Endothelial cell (in vitro differentiated cells): ENCODE results near the gene CCKAR. TPM values are rescaled to one million over a fixed set of nuclear protein-coding genes. Genes with fewer than 3 reads are reported as not detected.

Source experiments
- DNase-seq: peaks from one replicate; pipeline ENCODE4 v3.0.0; 2021; ENCODE audit warnings: low spot score
- H3K27ac Mint-ChIP-seq: one replicate; pipeline ENCODE4 v1.8.0; 2021; ENCODE audit warnings: mixed read lengths, inconsistent platforms; ENCODE audit not compliant: unreplicated experiment
- H3K27me3 Mint-ChIP-seq: one replicate; pipeline ENCODE4 v1.8.0; 2021; ENCODE audit warnings: mild to moderate bottlenecking, moderate library complexity, mixed read lengths, inconsistent platforms; ENCODE audit not compliant: unreplicated experiment
- H3K36me3 Mint-ChIP-seq: one replicate; pipeline ENCODE4 v1.8.0; 2021; ENCODE audit warnings: mild to moderate bottlenecking, low read depth, mixed read lengths, inconsistent platforms; ENCODE audit not compliant: unreplicated experiment
- H3K4me1 Mint-ChIP-seq: one replicate; pipeline ENCODE4 v1.8.0; 2021; ENCODE audit warnings: mild to moderate bottlenecking, mixed read lengths, inconsistent platforms; ENCODE audit not compliant: unreplicated experiment
- H3K4me3 Mint-ChIP-seq: one replicate; pipeline ENCODE4 v1.8.0; 2021; ENCODE audit warnings: mild to moderate bottlenecking, mixed read lengths, inconsistent platforms; ENCODE audit not compliant: unreplicated experiment
- H3K9me3 Mint-ChIP-seq: one replicate; pipeline ENCODE4 v1.8.0; 2021; ENCODE audit warnings: mixed read lengths, inconsistent platforms; ENCODE audit not compliant: unreplicated experiment
- CTCF ChIP-seq: fragments of 200-600 bp; sonication (generic); IDR thresholded peaks from one replicate; pipeline ENCODE4 v1.5.0; 2021; ENCODE audit warnings: antibody characterized with exemption; ENCODE audit not compliant: unreplicated experiment
- total RNA-seq: library from RNA; stranded (reverse); fragmentation: NEBNext Ultra II Directional; extraction: Animal tissue kit (Norgen Biotek cat#: 25700); gene quantifications from one replicate; pipeline ENCODE4 v1.2.1, GENCODE V29; 2021; ENCODE audit not compliant: unreplicated experiment

CCKAR gene
- total RNA-seq, 1 donor from 2014 or later = not detected

- H3K27ac Mint-ChIP-seq = no peak overlapping the region
- no peak overlapping the region for H3K4me3 Mint-ChIP-seq
- H3K4me1 Mint-ChIP-seq = peaks cover 2% of the 10 kb centered on the region
- no peaks in the 10 kb centered on the region for H3K27me3 Mint-ChIP-seq
- H3K36me3 Mint-ChIP-seq = peaks cover 3% of the 10 kb centered on the region
- no peak for TF ChIP-seq CTCF
- DNase-seq = no peak
- H3K9me3 Mint-ChIP-seq = no peaks in the 10 kb centered on the region
Observed at GRCh38 chr4:26431461-26432180, 58.7 kb downstream of the CCKAR start.

Other genes with a start within 250 kb of the CCKAR start
- gene RBPJ, start 169.5 kb downstream of the CCKAR start, total RNA-seq = 47.9 TPM
- 5.2 TPM for gene TBC1D19, start 93.6 kb upstream of the CCKAR start, total RNA-seq